Ascending aorta (tissue), 2 donors: ENCODE data around the gene DGCR2. TPM values are rescaled to one million over a fixed set of nuclear protein-coding genes. Genes with fewer than 3 reads are reported as not detected.

Experiments used
- DNase-seq, 2 donors: peaks; one replicate each; pipeline ENCODE4 v3.0.0-alpha.2; 2019; ENCODE audit warnings: low spot score in 2 of 2
- H3K27ac ChIP-seq, 2 donors: fragments of 200-600 bp; sonication (generic); one replicate each; pipeline ENCODE4 v1.5.1; 2016 to 2017; ENCODE audit warnings: mild to moderate bottlenecking in 1 of 2
- H3K27me3 ChIP-seq: fragments of 200-600 bp; sonication (generic); one replicate; pipeline ENCODE4 v1.5.1; 2017
- H3K36me3 ChIP-seq, 2 donors: fragments of 200-600 bp; sonication (generic); one replicate each; pipeline ENCODE4 v1.5.1; 2016
- H3K4me1 ChIP-seq, 2 donors: fragments of 200-600 bp; sonication (generic); one replicate each; pipeline ENCODE4 v1.5.1; 2016 to 2017; ENCODE audit warnings: mild to moderate bottlenecking in 1 of 2
- H3K4me3 ChIP-seq, 2 donors: fragments of 200-600 bp; sonication (generic); one replicate each; pipeline ENCODE4 v1.5.1; 2016 to 2017; ENCODE audit warnings: mild to moderate bottlenecking in 1 of 2
- H3K9me3 ChIP-seq, 2 donors: fragments of 200-600 bp; sonication (generic); one replicate each; pipeline ENCODE4 v1.5.1; 2016
- intact Hi-C: fragments of 100-400 bp; cut with DNase I; formaldehyde crosslinking; loops from one replicate; pipeline ENCODE4 v1.15.1; 2023
- total RNA-seq: library from RNA; depleted of rRNA; stranded (reverse); fragments of >200 nt; gene quantifications from one replicate; pipeline ENCODE4 v1.1.0, GENCODE V29; 2016
- TF ChIP-seq, protein P1 (sequence below), 3 experiments: fragments of 200-600 bp in 2 of 3; fragments of 450-650 bp in 1 of 3; sonication (generic) in 2 of 3; IDR thresholded peaks; one replicate each; pipeline ENCODE4 v1.5.1; 2016 to 2019; ENCODE audit warnings: antibody characterized with exemption in 3 of 3, mild to moderate bottlenecking in 1 of 3, moderate library complexity in 1 of 3

The DGCR2 gene
- total RNA-seq, 1 donor from 2014 or later = 34.7 TPM

DNA sequence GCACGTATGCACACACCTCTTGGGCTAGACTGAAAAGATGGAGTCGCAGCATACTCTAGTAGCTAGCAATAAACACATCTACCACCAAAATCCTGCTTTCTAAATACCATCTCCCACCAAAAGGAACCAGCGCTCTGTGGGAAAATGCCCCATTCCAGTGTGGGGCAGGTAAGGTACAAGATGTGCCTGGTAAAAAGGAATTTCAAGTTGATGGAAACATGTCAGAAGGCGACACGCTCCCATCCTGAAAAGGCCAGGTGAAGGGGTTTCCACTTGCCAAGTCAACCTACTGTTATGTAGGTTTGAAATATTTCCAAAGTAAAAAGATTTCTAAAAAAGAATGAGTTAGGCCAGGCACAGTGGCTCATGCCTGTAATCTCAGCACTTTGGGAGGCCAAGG, 8.8 kb downstream of the DGCR2 start:
- Histone ChIP-seq H3K27ac (no peak overlapping the region), H3K9me3 (no peaks in the 10 kb centered on the region), H3K4me1 (peaks cover 6 to 23% of the 10 kb centered on the region in 2 donors), H3K4me3 (no peak overlapping the region), H3K27me3 (no peaks in the 10 kb centered on the region), H3K36me3 (peaks cover 0 to 4% of the 10 kb centered on the region in 2 donors)
- no peak for DNase-seq
- intact Hi-C loops = no loop called here
- TF ChIP-seq, protein P1, sequence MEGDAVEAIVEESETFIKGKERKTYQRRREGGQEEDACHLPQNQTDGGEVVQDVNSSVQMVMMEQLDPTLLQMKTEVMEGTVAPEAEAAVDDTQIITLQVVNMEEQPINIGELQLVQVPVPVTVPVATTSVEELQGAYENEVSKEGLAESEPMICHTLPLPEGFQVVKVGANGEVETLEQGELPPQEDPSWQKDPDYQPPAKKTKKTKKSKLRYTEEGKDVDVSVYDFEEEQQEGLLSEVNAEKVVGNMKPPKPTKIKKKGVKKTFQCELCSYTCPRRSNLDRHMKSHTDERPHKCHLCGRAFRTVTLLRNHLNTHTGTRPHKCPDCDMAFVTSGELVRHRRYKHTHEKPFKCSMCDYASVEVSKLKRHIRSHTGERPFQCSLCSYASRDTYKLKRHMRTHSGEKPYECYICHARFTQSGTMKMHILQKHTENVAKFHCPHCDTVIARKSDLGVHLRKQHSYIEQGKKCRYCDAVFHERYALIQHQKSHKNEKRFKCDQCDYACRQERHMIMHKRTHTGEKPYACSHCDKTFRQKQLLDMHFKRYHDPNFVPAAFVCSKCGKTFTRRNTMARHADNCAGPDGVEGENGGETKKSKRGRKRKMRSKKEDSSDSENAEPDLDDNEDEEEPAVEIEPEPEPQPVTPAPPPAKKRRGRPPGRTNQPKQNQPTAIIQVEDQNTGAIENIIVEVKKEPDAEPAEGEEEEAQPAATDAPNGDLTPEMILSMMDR (IDR thresholded peaks at IDR 0.05) = no peak

DNA sequence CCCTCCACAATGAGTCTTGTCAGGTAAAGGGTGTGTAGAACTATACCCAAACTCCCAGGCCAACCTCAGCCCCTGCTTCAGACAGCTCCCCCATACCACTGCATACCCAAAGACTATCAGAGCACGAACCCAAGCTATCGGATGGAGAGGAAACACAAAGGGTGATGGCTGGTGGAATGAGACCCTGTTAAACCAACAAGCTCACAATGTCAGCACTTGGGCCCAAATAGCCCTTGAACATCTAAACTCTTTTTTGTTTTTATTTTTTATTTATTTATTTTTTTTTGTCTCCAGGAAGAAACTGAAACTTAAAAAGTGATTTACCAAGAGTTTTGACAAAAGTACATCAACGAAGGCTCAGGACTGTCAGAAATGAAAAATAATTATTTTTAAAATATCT, 10.6 kb downstream of the DGCR2 start:
- Histone ChIP-seq H3K27me3 (no peaks in the 10 kb centered on the region), H3K36me3 (no peaks in the 10 kb centered on the region), H3K4me3 (no peak overlapping the region), H3K9me3 (no peaks in the 10 kb centered on the region), H3K4me1 (peaks cover 6 to 22% of the 10 kb centered on the region in 2 donors), H3K27ac (no peak overlapping the region)
- no peak for DNase-seq
- TF ChIP-seq, protein P1 (IDR thresholded peaks at IDR 0.05) = no peak
- intact Hi-C loops = no loop called here

DNA sequence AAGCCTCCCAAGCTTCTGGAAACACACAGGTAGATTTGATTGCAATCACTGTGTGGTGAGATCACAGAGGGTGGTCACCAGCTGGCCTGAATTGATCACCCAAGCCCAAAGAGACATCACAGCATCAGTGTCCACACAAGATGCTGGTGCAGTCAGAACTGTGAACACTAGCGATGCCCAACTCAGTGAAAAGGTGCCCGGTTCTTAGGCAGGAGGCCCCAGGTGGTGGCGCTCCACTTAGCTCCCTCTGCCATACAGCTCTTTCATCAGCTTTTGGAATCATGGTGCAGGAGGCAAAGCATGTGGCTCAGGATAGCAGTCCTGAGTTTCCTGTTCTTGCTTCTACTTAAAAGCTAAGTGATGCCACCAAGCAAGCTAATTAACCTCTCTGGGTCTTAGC, 11.1 kb downstream of the DGCR2 start:
- TF ChIP-seq, protein P1 (IDR thresholded peaks at IDR 0.05) = no peak
- Histone ChIP-seq H3K4me3 (no peak overlapping the region), H3K27ac (no peak overlapping the region), H3K27me3 (no peaks in the 10 kb centered on the region), H3K36me3 (no peaks in the 10 kb centered on the region), H3K9me3 (no peaks in the 10 kb centered on the region), H3K4me1 (peaks cover 5 to 26% of the 10 kb centered on the region in 2 donors)
- intact Hi-C loops = no loop called here
- no peak for DNase-seq

DNA sequence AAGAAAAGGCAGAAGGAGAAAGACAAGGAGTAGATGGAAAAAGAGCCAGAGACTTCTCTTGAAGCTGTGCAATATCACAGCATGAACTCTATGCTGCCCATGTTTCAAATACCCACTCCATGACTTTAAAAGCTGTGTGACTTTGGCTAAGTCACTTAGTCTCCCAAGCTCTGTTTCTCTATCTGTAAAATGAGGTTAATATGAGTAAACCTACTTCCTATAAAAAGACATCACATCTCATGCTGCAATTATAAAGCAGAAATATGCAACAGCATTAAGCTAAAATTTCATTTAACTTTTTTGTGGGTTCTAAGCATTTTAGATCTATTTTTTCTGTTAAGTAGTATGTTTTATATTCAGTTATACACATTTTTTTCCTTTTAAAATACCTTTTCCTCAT, 11.6 kb downstream of the DGCR2 start:
- H3K4me3 ChIP-seq = no peak overlapping the region
- H3K9me3 ChIP-seq = no peaks in the 10 kb centered on the region
- DNase-seq = no peak
- TF ChIP-seq, protein P1 (IDR thresholded peaks at IDR 0.05) = no peak
- H3K27ac ChIP-seq = no peak overlapping the region
- intact Hi-C loops = no loop called here
- no peaks in the 10 kb centered on the region for H3K36me3 ChIP-seq
- no peaks in the 10 kb centered on the region for H3K27me3 ChIP-seq
- peaks cover 3 to 26% of the 10 kb centered on the region in 2 donors for H3K4me1 ChIP-seq

DNA sequence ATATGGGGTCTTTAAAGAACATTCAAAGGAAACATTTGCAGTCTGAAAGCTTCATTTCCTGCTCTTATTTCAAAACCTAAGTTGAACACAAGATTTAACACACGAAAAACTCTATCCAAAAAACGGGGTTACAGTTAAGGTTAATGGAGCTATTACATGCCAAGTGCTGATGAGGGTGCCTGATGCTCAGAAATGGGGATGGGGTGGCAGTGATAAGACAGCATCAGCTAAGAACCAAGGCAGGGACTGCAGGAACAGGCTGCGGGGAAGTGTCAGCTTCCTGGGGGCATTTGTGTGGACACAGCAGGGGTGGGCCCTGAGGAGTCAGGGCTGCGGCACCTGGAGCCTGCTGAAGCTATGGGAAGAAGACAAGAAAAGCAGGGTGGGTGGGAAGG, 12.2 kb downstream of the DGCR2 start:
- no peak for DNase-seq
- TF ChIP-seq, protein P1 (IDR thresholded peaks at IDR 0.05) = no peak
- H3K27ac ChIP-seq = no peak overlapping the region
- no peaks in the 10 kb centered on the region for H3K36me3 ChIP-seq
- H3K4me1 ChIP-seq = peaks cover 0 to 26% of the 10 kb centered on the region in 2 donors
- H3K9me3 ChIP-seq = no peaks in the 10 kb centered on the region
- intact Hi-C loops = no loop called here
- no peaks in the 10 kb centered on the region for H3K27me3 ChIP-seq
- no peak overlapping the region for H3K4me3 ChIP-seq
